IPS-11a (cell line): Measurements from ENCODE around the gene TTC32.
A peak's percentile ranks its signal among the peaks of the same experiment; 100 is the strongest.
"Not testable (repeated sequence)": the region's sequence is repeated elsewhere in the genome, so short reads cannot be mapped to it uniquely, and the experiment has no call there.

Experiments
- H3K4me3 ChIP-seq: one replicate; pipeline ENCODE4 v1.5.1; 2013; ENCODE audit warnings: low read depth, low read length, control low read depth

The TTC32 gene

DNA sequence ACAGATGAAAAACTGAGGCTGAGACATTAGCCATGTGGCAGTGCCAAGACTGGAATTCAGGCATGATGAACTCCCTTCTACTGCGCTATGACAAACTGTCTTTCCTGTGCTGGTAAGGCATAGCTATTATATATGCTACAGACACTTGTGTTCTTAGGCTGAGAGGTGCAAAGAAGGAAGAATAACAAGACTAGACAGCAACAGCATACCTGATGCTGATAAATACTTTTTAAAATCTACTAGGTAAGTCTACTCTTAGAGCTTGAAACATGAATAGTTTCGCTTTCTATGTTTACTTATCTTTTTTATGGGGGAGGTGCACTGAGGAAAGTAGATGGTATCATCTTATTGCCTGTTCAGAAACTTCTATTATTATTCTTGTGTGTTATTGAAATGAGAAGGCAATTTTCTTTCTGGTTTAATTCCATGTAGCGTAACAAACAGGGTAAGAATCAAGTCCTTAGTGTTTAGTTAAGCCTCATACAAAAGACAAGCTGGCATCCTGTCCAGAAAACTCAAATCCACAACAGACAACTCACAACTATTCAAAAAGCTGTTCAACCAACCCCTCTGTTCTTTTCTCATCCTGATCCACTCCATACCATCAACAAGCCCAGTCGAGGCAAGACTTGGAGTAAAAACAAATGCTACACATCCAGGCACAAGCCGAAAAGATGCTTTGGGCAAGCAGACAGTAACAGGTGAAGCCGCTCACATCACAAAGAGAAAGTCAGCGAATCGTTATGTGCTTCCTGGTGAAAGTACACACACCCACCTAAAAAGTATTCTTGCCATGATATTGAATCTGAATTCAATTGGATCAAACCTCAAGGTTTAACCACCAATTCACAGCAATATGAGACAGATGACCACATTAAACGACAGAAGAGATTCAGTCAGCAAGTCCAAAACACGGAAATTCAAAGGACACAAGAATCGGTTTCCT is 1.5 kb downstream of the TTC32 start:
- peak overlapping the region; percentile 99 for H3K4me3 ChIP-seq

DNA sequence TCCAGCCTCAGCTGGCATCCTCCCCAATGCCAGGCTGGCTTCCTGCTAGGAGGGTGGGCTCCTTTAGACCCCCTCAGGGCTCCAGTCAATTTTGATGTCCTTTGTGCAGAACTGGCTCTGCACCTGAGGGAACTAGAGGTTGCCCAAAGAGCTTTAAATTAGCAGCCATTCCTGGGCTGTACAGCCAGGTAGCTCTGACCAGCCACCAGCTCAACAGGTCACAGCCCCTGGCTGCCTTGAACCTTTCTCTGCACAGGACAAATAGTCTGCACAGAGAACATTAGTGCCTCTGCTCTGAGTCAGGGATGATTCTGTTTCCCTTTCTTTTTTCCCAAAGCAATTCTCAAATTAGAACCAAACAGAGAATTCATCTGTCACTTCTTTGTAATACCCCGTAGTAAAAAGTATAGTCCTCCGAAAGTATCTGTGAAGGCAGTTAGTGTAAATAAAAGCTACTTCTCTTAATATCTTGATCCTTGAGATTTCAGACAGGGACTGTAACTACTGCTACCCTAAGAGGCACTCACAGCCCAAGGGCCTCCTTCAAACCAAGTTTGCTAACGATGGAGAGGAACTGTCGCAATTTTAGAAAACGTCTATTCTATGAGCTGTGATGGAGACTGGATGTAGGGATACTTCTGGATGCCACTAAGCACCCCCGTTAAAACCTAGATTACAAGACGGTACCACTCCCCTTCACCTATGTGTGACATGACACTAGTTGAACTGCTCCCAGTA is 3.0 kb downstream of the TTC32 start:
- no peak overlapping the region for H3K4me3 ChIP-seq

DNA sequence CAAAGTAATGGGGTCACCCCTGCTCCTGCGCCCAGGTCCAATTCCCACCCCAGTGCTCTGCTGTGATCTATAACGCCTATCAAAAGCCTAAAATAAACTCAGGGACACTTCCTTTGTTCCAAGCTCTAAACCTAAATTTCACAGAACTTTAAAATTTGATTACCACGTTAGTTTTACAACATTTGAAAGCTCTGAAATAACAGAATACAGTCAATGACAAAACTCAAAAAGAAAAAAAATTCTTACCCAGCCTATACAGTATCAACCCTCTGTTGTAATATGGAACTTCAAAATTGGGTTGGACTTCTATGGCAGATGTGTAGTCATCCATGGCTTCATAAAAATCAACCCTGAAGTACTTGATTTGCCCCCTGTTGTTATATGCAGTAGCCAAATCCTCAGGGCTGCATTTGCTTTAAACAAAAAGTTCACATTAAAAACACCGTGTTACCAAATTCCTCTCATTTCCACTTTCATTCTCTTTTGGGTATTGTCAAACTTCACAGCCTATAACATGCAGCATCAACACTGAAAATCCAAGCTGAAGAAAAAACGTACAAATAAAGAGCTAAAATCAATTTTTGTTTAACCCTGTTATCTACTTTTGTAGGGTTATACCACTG is 4.0 kb downstream of the TTC32 start:
- H3K4me3 ChIP-seq: no peak overlapping the region

GRCh38 chr2:19895535-19895934 is 6.2 kb downstream of the TTC32 start:
- H3K4me3 ChIP-seq: no peak overlapping the region

GRCh38 chr2:19894134-19894792 is 7.5 kb downstream of the TTC32 start:
- no peak overlapping the region for H3K4me3 ChIP-seq

- no peak overlapping the region for H3K4me3 ChIP-seq
Measured at GRCh38 chr2:19893520-19894133, 8.2 kb downstream of the TTC32 start.

GRCh38 chr2:19891971-19892370 is 9.8 kb downstream of the TTC32 start:
- H3K4me3 ChIP-seq: not testable (repeated sequence)

- H3K4me3 ChIP-seq: no peak overlapping the region
Measured at GRCh38 chr2:19890104-19890503, 11.7 kb downstream of the TTC32 start.

DNA sequence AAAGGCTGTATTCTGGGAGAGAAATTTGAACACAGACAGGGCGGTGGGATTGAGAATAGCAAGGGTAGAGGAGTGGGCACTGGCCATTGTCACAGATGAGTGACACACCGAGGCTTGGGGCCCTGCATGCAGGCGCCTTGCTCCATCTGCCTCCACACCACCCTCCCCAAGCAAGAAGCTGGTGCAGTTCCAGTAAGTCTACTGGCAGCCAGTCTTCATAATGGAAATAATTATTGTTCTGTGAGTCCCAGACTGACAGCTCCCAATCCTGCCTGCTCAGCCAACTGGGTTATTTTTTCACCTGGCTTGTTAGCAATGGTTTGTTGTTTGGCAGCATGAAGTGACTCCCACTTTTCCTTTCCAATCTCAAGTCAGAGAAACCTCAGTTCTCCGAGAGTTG is 13.0 kb downstream of the TTC32 start:
- H3K4me3 ChIP-seq: no peak overlapping the region

GRCh38 chr2:19887510-19887909 is 14.3 kb downstream of the TTC32 start:
- no peak overlapping the region for H3K4me3 ChIP-seq

DNA sequence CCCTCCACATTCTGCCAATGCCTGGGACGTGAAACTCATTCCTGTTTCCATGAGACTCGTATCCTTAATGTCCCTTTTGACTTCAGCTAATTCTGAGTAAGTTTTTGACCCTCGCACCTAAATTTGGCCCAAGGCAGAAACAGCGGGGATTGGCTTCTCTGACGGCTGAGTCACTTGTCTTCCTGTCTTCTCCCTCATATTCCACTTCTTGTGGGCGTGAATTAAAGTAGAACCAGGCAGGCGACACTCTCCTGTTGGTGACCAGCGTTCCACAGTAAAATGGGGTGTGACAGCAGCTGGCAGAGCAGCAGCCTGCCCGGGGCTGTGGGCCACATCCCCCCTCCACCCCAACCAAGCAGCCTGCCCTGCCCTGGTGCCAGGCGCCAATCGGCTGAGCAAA is 15.5 kb downstream of the TTC32 start:
- H3K4me3 ChIP-seq: no peak overlapping the region

DNA sequence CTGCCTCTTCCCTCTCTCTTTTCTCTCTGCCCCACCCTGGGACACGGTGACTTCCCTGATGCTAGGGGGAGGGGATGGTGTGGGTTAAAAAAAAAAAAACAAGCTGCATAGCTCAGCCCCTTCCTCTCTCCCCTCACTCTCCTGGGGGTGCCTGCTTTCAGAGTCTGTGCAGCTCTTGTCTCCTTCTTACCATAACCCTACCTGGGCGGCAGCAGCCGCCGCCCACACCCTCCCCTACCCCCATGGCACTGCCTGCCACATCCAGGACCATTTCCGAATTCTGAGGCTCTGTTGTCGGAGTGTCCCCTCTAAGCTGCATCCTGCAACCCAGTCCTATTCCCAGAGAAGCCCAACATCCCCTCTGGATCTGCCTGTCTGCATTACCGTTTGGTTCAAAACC is 16.0 kb downstream of the TTC32 start:
- H3K4me3 ChIP-seq: no peak overlapping the region

- no peak overlapping the region for H3K4me3 ChIP-seq
Measured at GRCh38 chr2:19883971-19884720, 17.6 kb downstream of the TTC32 start.

DNA sequence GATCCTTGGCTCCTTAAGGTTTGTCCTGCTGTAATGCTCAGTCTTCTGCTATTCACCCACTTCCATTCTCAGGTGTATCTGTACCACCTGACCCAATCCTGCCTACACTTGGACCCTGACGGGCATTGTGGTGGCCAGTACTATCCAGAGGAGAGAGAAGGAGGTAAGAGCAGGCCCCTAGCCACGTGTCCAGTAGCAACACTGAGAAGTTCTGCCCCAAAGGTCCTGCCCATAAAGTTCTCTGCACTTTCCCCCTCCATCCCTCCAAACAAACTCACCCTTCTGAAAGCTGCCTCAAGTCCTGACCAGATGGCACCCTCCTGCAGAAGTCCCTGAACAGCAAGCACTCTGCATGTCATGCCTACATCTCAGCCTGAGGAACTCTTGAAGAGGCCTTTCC is 18.3 kb downstream of the TTC32 start:
- H3K4me3 ChIP-seq: no peak overlapping the region

- no peak overlapping the region for H3K4me3 ChIP-seq
Measured at GRCh38 chr2:19882286-19882685, 19.5 kb downstream of the TTC32 start.

DNA sequence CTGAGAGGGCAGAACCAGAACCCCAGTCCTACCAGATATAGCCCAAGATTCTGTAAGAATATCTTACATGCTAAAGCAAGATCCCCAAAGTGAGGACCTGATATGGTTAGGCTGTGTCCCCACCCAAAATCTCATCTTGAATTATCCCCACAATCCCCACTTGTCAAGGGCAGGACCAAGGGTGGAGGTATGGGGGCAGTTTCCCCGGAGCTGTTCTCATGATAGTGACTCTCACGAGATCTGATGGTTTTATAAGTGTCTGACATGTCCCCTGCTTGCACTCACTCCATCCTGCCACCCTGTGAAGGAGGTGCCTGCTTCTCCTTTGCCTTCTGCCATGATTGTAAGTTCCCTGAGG is 19.9 kb downstream of the TTC32 start:
- no peak overlapping the region for H3K4me3 ChIP-seq

DNA sequence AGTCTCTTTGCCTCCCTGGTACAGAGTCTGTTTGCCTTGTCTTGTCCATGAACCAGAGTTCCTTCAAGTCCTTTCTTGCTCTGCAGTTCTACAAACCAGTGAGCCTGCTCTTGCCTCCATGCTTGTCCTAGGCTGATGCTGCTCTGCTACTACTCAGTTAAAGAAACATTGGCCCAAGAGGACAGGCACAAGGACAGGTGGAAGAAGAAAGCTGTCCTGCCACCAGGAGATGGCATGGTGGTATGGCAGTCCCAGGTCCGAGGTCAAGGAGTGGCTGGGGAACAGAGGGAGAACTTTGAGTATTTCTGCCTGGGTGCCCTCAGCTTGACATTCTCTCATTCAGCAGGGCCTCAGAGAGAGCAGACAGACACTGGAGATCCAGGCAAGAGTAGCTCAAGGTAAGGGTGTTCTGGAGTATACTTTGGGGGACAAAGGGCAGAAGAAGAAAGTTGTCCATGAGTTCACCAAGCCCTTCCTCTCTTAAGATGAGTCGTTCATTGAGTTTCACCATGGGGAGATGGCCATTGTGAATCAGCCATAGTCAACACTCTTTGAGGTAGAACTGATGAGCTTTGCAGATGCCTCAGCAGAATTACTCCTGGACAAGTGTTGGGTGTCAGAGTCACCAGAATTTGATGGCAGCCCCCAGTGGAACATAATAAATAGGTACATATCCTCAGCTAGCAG is 20.4 kb downstream of the TTC32 start:
- H3K4me3 ChIP-seq: no peak overlapping the region

DNA sequence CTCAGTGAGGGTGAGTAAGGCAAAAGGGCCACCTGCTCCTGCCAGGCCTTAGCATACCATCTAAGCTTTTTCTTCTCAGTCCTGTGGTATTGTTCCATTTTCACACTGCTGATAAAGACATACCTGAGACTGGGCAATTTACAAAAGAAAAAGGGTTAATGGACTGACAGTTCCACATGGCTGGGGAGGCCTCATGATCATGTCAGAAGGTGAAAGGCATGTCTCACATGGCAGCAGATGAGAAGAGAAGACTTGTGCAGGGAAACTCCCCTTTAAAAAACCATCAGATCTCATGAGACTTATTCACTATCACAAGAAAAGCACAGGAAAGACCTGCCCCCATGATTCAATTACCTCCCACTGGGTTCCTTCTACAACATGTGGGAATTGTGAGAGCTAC is 21.6 kb downstream of the TTC32 start:
- not testable (repeated sequence) for H3K4me3 ChIP-seq

DNA sequence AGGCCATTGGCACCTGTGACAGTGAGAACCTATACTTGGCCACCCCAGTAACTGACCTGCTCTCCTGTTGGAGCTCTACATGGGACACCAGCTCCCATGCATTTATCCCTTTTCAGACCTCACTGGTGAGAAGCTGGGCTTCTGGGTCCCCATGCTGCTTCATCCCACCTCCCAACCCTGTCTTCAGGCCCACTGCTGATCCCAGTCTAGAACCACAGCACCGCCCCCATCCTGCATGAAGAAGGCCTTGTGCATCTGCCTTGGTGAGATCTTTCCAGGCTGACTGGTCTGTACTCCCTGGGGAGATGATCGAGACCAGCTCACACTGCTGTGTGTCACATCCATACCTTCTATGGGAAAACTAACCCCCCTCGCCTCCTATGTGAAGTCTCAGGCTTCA is 22.7 kb downstream of the TTC32 start:
- no peak overlapping the region for H3K4me3 ChIP-seq
